ENCODE results near the gene UNC5A.

The UNC5A gene

GRCh38 chr5:176844706-176845391 is 34.5 kb downstream of the UNC5A start:
- no peak for DNase-seq (ENCODE audit: low read depth in 2 of 3, low spot score in 2 of 3)

- DNase-seq (ENCODE audit: low read depth in 2 of 3, low spot score in 2 of 3): no peak
Observed at GRCh38 chr5:176845392-176845713, 35.0 kb downstream of the UNC5A start.

- no peak for DNase-seq (ENCODE audit: low read depth in 2 of 3, low spot score in 2 of 3)
Observed at GRCh38 chr5:176846335-176847140, 36.2 kb downstream of the UNC5A start.

GRCh38 chr5:176847148-176847547 is 36.8 kb downstream of the UNC5A start:
- DNase-seq (ENCODE audit: low read depth in 2 of 3, low spot score in 2 of 3): no peak

GRCh38 chr5:176847726-176848290 is 37.4 kb downstream of the UNC5A start:
- DNase-seq (ENCODE audit: low read depth in 2 of 3, low spot score in 2 of 3): no peak

- DNase-seq (ENCODE audit: low read depth in 2 of 3, low spot score in 2 of 3): no peak
Observed at GRCh38 chr5:176848651-176849050, 38.3 kb downstream of the UNC5A start.

GRCh38 chr5:176849611-176850227 is 39.4 kb downstream of the UNC5A start:
- no peak for DNase-seq (ENCODE audit: low read depth in 2 of 3, low spot score in 2 of 3)

- DNase-seq (ENCODE audit: low read depth in 2 of 3, low spot score in 2 of 3): no peak
Observed at GRCh38 chr5:176850371-176851245, 40.2 kb downstream of the UNC5A start.

- no peak for DNase-seq (ENCODE audit: low read depth in 2 of 3, low spot score in 2 of 3)
Observed at GRCh38 chr5:176851380-176851779, 41.0 kb downstream of the UNC5A start.

GRCh38 chr5:176851871-176852658 is 41.7 kb downstream of the UNC5A start:
- no peak for DNase-seq (ENCODE audit: low read depth in 2 of 3, low spot score in 2 of 3)

GRCh38 chr5:176853151-176853778 is 42.9 kb downstream of the UNC5A start:
- DNase-seq (ENCODE audit: low read depth in 2 of 3, low spot score in 2 of 3): no peak

- no peak for DNase-seq (ENCODE audit: low read depth in 2 of 3, low spot score in 2 of 3)
Observed at GRCh38 chr5:176854164-176854563, 43.8 kb downstream of the UNC5A start.

- DNase-seq (ENCODE audit: low read depth in 2 of 3, low spot score in 2 of 3): no peak
Observed at GRCh38 chr5:176855598-176855997, 45.2 kb downstream of the UNC5A start.

GRCh38 chr5:176856746-176857145 is 46.4 kb downstream of the UNC5A start:
- no peak for DNase-seq (ENCODE audit: low read depth in 2 of 3, low spot score in 2 of 3)

GRCh38 chr5:176857216-176857893 is 47.0 kb downstream of the UNC5A start:
- DNase-seq (ENCODE audit: low read depth in 2 of 3, low spot score in 2 of 3): no peak

GRCh38 chr5:176857894-176858273 is 47.5 kb downstream of the UNC5A start:
- DNase-seq (ENCODE audit: low read depth in 2 of 3, low spot score in 2 of 3): no peak

- DNase-seq (ENCODE audit: low read depth in 2 of 3, low spot score in 2 of 3): no peak
Observed at GRCh38 chr5:176859916-176860315, 49.6 kb downstream of the UNC5A start.

- DNase-seq (ENCODE audit: low read depth in 2 of 3, low spot score in 2 of 3): no peak
Observed at GRCh38 chr5:176860381-176860780, 50.0 kb downstream of the UNC5A start.

- DNase-seq (ENCODE audit: low read depth in 2 of 3, low spot score in 2 of 3): no peak
Observed at GRCh38 chr5:176861276-176861675, 50.9 kb downstream of the UNC5A start.
